Esophagus muscularis mucosa (tissue), 4 donors: ENCODE data around the gene RALY. TPM values are rescaled to one million over a fixed set of nuclear protein-coding genes. Genes with fewer than 3 reads are reported as not detected.

Source experiments
- DNase-seq: peaks from one replicate; pipeline ENCODE4 v3.0.0-alpha.2; 2017; ENCODE audit errors: extremely low spot score
- H3K27ac ChIP-seq, 4 donors: fragments of 200-600 bp; sonication (generic); replicated peaks in 1 of 4; 1 replicate in 3 of 4; 2 replicates in 1 of 4; pipeline ENCODE4 v1.5.1; 2016 to 2019; ENCODE audit warnings: mild to moderate bottlenecking in 1 of 4
- H3K27me3 ChIP-seq, 4 donors: fragments of 200-600 bp; sonication (generic); one replicate each; pipeline versions ENCODE4 v1.5.1 to v1.6.0; 2016 to 2019
- H3K36me3 ChIP-seq, 4 donors: fragments of 200-600 bp; sonication (generic); one replicate each; pipeline ENCODE4 v1.5.1; 2016 to 2019
- H3K4me1 ChIP-seq, 4 donors: fragments of 200-600 bp; sonication (generic); one replicate each; pipeline ENCODE4 v1.5.1; 2016 to 2019
- H3K4me3 ChIP-seq, 4 donors: fragments of 200-600 bp; sonication (generic); 1 replicate in 2 of 4; 2 replicates in 2 of 4; pipeline ENCODE4 v1.5.1; 2016 to 2019; ENCODE audit warnings: mild to moderate bottlenecking in 4 of 4, moderate library complexity in 1 of 4
- H3K9me3 ChIP-seq, 4 donors: fragments of 200-600 bp; sonication (generic); 1 replicate in 3 of 4; 2 replicates in 1 of 4; pipeline ENCODE4 v1.5.1; 2016 to 2019
- EP300 ChIP-seq: sonication (generic); formaldehyde crosslinking; IDR thresholded peaks from one replicate; pipeline ENCODE4 v1.6.1; 2017; ENCODE audit warnings: antibody characterized with exemption
- POLR2A ChIP-seq: fragments of 450-650 bp; IDR thresholded peaks from one replicate; pipeline ENCODE4 v1.6.1; 2017; ENCODE audit warnings: antibody characterized with exemption, moderate library complexity, mild to moderate bottlenecking, low read depth
- POLR2AphosphoS5 ChIP-seq, 2 donors: sonication (generic); formaldehyde crosslinking; IDR thresholded peaks; one replicate each; pipeline ENCODE4 v1.6.1; 2017; ENCODE audit warnings: antibody characterized with exemption in 2 of 2
- WGBS: methylation state at CpG from one replicate; pipeline ENCODE4 v1.1.5; 2018; 5-methylcytosine and 5-hydroxymethylcytosine counted together
- intact Hi-C: fragments of 100-400 bp; cut with DNase I; formaldehyde crosslinking; loops from one replicate; pipeline ENCODE4 v1.15.1; 2023
- total RNA-seq, 4 donors: library from RNA; depleted of rRNA; stranded (reverse); fragments of >200 nt; gene quantifications; one replicate each; pipeline versions ENCODE4 v1.1.0 to v1.2.1, GENCODE V29; 2016
- TF ChIP-seq, protein P1 (sequence below), 3 experiments: fragments of 200-600 bp in 2 of 3; fragments of 450-650 bp in 1 of 3; sonication (generic) in 2 of 3; IDR thresholded peaks; one replicate each; pipeline ENCODE4 v1.5.1; 2017 to 2019; ENCODE audit warnings: antibody characterized with exemption in 3 of 3, mild to moderate bottlenecking in 2 of 3, moderate library complexity in 1 of 3

RALY gene
- total RNA-seq, 4 donors from 2014 or later = 114 to 121 (median 117) TPM

DNA sequence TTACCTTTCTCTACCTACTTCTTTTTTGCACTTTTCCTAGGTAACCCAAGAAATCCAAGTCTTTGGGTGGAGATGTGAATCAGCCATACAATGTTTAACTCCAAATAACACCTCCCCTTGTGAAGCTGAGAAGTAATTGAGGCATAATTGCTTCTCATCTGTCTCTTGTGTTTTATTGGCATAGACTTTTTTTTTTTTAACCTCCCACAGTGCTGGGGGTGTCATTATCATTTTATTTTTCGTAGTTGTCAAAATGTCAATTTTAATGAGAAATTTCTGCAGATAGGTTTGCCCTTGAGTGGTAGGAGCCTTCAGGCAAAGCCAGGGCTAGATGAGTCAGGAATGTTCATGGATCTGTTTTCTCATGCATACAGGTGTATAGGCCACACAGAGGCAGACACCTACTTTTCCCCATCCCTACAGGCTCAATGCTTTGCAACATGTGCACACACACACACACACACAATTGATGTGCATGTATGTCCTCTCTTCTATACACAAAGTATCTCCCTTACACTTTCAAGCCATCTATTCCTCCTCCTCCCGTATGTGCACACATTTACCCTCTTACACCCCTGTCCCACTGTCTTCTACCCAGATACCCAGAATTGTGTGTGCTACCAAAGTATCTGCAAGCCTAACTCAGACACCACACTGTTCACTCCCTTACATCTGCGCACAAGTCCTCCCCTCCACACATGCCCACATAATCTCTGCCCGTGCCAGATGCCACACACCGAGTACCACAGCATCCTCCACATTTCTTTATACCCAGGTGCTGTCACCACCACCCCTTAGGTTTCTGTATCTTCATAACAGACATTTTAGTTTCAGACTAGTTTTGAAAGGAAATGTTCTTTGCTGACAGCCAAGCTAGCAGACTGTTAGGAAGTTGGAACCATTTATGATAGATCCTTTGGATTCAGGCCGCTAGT is 22.0 kb downstream of the RALY start:
- Histone ChIP-seq H3K27me3 (no peaks in the 10 kb centered on the region), H3K27ac (no peak overlapping the region), H3K36me3 (no peaks in the 10 kb centered on the region), H3K4me3 (no peak overlapping the region), H3K9me3 (no peaks in the 10 kb centered on the region), H3K4me1 (peaks cover 49 to 95% (median 82%) of the 10 kb centered on the region in 4 donors)
- TF ChIP-seq POLR2A (no peak), POLR2AphosphoS5 (IDR thresholded peaks at IDR 0.05) (no peak), EP300 (no peak)
- TF ChIP-seq, protein P1, sequence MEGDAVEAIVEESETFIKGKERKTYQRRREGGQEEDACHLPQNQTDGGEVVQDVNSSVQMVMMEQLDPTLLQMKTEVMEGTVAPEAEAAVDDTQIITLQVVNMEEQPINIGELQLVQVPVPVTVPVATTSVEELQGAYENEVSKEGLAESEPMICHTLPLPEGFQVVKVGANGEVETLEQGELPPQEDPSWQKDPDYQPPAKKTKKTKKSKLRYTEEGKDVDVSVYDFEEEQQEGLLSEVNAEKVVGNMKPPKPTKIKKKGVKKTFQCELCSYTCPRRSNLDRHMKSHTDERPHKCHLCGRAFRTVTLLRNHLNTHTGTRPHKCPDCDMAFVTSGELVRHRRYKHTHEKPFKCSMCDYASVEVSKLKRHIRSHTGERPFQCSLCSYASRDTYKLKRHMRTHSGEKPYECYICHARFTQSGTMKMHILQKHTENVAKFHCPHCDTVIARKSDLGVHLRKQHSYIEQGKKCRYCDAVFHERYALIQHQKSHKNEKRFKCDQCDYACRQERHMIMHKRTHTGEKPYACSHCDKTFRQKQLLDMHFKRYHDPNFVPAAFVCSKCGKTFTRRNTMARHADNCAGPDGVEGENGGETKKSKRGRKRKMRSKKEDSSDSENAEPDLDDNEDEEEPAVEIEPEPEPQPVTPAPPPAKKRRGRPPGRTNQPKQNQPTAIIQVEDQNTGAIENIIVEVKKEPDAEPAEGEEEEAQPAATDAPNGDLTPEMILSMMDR (IDR thresholded peaks at IDR 0.05) = no peak
- intact Hi-C loops = no loop called here
- DNase-seq = no peak
- 89% methylated on average over 6 of the region's 6 CpGs for WGBS

DNA sequence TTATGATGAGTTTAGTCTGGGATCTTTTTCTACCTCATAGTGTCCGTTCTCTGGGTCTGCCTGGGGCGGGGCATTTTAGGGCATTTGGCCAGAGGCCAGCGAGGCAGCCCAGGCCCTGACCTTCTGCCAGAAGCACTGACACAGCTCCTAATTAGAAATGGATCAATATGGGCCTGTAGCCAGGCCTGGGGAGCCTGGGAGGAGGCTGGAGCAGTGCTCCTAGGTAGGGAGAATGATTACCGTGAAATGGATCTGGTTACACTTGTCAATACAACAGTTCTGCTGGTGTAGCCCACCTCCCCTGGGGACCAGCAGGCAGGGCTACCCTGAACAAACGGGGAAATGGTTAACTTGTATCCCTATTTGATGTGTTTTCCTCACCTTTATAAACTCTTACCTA is 23.0 kb downstream of the RALY start:
- H3K4me1 ChIP-seq = peaks cover 39 to 85% (median 74%) of the 10 kb centered on the region in 4 donors
- no peaks in the 10 kb centered on the region for H3K27me3 ChIP-seq
- no peak overlapping the region for H3K4me3 ChIP-seq
- H3K9me3 ChIP-seq = no peaks in the 10 kb centered on the region
- intact Hi-C loops = no loop called here
- TF ChIP-seq, protein P1 (IDR thresholded peaks at IDR 0.05) = no peak
- TF ChIP-seq POLR2A = no peak
- no peak for TF ChIP-seq POLR2AphosphoS5 (IDR thresholded peaks at IDR 0.05)
- no peak for TF ChIP-seq EP300
- no peak overlapping the region for H3K27ac ChIP-seq
- no peaks in the 10 kb centered on the region for H3K36me3 ChIP-seq
- no peak for DNase-seq
- 75% methylated on average over 5 of the region's 5 CpGs for WGBS

DNA sequence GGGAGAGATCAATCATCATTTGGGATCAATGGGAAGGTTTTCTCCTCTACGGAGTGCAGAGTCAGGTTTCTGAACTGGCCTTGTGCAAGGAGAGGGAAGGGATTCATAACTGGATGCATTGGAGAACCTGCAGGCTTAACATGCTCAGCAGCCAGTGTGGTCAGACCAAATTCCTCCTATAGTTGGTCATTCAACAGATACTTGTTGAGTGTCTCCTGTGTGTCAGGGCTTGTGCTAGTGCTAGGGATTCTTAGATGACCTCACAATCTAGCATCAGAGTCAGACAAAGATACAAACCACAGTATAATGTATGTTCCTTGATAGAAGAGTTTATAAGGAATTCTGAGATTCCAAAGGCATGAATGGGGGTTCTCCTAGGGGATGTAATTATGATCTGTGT is 23.9 kb downstream of the RALY start:
- intact Hi-C loops = no loop called here
- DNase-seq = no peak
- H3K27me3 ChIP-seq = no peaks in the 10 kb centered on the region
- TF ChIP-seq POLR2AphosphoS5 (IDR thresholded peaks at IDR 0.05) (no peak), EP300 (no peak), POLR2A (no peak)
- TF ChIP-seq, protein P1 (IDR thresholded peaks at IDR 0.05) = no peak
- no peak overlapping the region for H3K27ac ChIP-seq
- H3K9me3 ChIP-seq = no peaks in the 10 kb centered on the region
- 93% methylated on average over 1 of the region's 1 CpG for WGBS
- no peaks in the 10 kb centered on the region for H3K36me3 ChIP-seq
- peaks cover 38 to 82% (median 72%) of the 10 kb centered on the region in 4 donors for H3K4me1 ChIP-seq
- H3K4me3 ChIP-seq = no peak overlapping the region

DNA sequence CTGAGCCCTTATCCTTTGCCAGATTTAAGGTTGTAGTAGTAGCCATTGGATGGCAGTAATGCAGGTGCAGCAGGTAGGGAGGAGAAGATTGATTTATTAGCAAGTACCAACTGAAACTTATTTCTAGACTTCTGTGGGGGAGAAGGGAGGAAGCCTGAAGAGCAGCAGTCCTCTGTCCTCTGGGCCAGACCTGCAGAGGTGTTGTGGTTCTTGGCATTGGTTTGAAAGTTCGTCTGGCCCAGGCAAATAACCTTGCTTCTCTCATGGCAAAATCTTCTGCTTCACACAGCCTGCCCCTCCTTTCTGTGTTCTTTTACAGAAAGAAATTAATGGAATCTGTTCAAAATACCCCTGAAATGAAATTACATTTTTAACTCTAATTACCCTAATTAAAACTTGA is 24.5 kb downstream of the RALY start:
- Histone ChIP-seq H3K4me3 (no peak overlapping the region), H3K4me1 (peaks cover 38 to 82% (median 72%) of the 10 kb centered on the region in 4 donors), H3K36me3 (no peaks in the 10 kb centered on the region), H3K9me3 (no peaks in the 10 kb centered on the region), H3K27me3 (no peaks in the 10 kb centered on the region), H3K27ac (no peak overlapping the region)
- intact Hi-C loops = no loop called here
- WGBS = 50% methylated on average over 1 of the region's 1 CpG
- no peak for DNase-seq
- TF ChIP-seq, protein P1 (IDR thresholded peaks at IDR 0.05) = no peak
